ENCODE measurements around the gene CASQ2. TPM values are rescaled to one million over a fixed set of nuclear protein-coding genes. Genes with fewer than 3 reads are reported as not detected.
A peak's percentile ranks its signal among the peaks of the same experiment; 100 is the strongest.

Gene CASQ2
- total RNA-seq, 4 donors from 2014 or later: 5.9 to 11.2 (median 9.4) TPM

DNA sequence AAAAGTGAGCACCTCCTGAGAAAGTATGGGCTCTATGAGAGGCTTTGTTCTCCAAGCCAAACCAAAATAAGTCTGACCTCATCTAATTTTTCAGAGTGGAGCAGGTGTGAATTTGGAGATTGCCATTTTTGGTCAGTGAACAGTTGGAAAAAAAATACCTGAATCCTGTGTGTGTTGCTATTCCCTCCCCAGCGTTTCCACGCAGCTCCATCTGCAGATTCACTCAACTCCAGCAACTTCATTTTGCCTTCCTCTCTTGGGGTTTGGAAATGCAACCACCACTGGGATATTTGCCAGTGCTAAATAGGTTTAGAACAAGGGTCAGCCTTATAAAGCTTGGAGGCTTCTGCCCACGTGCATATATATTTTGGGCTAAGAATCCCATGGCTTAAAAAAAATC is 11.2 kb downstream of the CASQ2 start:
- 65 to 81% methylated on average over 3 of the region's 3 CpGs for WGBS, 2 donors (ENCODE audit: low coverage in 1 of 2)
- no peak overlapping the region for H3K4me3 ChIP-seq
- peak overlapping the region in 1 of 4 donors; percentile 26 for H3K27ac ChIP-seq
- in situ Hi-C loops (cut with MboI; ENCODE audit: low pct_ligation_motif_present in 1 of 4, low pct_unique_long_range_greater_than_20kb in 1 of 4, low sequenced_read_pairs in 3 of 4): loop anchor here in 2 of 4 donors (25.0 kb wide), 1 partner anchor 620 kb away; no protein-coding TSS in a partner anchor
- H3K4me1 ChIP-seq: no peaks in the 10 kb centered on the region
- no peak for DNase-seq
- TF ChIP-seq, protein P1, sequence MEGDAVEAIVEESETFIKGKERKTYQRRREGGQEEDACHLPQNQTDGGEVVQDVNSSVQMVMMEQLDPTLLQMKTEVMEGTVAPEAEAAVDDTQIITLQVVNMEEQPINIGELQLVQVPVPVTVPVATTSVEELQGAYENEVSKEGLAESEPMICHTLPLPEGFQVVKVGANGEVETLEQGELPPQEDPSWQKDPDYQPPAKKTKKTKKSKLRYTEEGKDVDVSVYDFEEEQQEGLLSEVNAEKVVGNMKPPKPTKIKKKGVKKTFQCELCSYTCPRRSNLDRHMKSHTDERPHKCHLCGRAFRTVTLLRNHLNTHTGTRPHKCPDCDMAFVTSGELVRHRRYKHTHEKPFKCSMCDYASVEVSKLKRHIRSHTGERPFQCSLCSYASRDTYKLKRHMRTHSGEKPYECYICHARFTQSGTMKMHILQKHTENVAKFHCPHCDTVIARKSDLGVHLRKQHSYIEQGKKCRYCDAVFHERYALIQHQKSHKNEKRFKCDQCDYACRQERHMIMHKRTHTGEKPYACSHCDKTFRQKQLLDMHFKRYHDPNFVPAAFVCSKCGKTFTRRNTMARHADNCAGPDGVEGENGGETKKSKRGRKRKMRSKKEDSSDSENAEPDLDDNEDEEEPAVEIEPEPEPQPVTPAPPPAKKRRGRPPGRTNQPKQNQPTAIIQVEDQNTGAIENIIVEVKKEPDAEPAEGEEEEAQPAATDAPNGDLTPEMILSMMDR (IDR thresholded peaks at IDR 0.05): no peak
- no peak for TF ChIP-seq POLR2AphosphoS5 (IDR thresholded peaks at IDR 0.05)
- no peak for TF ChIP-seq EP300 (IDR thresholded peaks at IDR 0.05; ENCODE audit: low read depth)
- no peak for TF ChIP-seq POLR2A (IDR thresholded peaks at IDR 0.05)
- H3K36me3 ChIP-seq: no peaks in the 10 kb centered on the region
- H3K9me3 ChIP-seq: no peaks in the 10 kb centered on the region
- H3K27me3 ChIP-seq: no peaks in the 10 kb centered on the region
- intact Hi-C loops (cut with DNase I; ENCODE audit: low total_unique reads): no loop called here

- H3K4me3 ChIP-seq: no peak overlapping the region
- in situ Hi-C loops (cut with MboI; ENCODE audit: low pct_ligation_motif_present in 1 of 4, low pct_unique_long_range_greater_than_20kb in 1 of 4, low sequenced_read_pairs in 3 of 4): loop anchor here in 2 of 4 donors (25.0 kb wide), 1 partner anchor 618 kb away; no protein-coding TSS in a partner anchor
Measured at GRCh38 chr1:115755456-115756370, 12.8 kb downstream of the CASQ2 start.

GRCh38 chr1:115753830-115754229 is 14.7 kb downstream of the CASQ2 start:
- no peaks in the 10 kb centered on the region for H3K9me3 ChIP-seq
- 50 to 54% methylated on average over 2 to 8 of the region's 8 CpGs for WGBS, 2 donors (ENCODE audit: low coverage in 1 of 2)
- TF ChIP-seq POLR2AphosphoS5 (IDR thresholded peaks at IDR 0.05) (no peak), POLR2A (IDR thresholded peaks at IDR 0.05) (no peak), EP300 (IDR thresholded peaks at IDR 0.05; ENCODE audit: low read depth) (no peak)
- TF ChIP-seq, protein P1 (IDR thresholded peaks at IDR 0.05): no peak
- peak overlapping the region in 2 of 4 donors; percentile 4 to 46 for H3K27ac ChIP-seq
- H3K4me1 ChIP-seq: peaks cover 0 to 9% (median 2%) of the 10 kb centered on the region in 4 donors
- no peak for DNase-seq
- intact Hi-C loops (cut with DNase I; ENCODE audit: low total_unique reads) (no loop called here), in situ Hi-C loops (cut with MboI; ENCODE audit: low pct_ligation_motif_present in 1 of 4, low pct_unique_long_range_greater_than_20kb in 1 of 4, low sequenced_read_pairs in 3 of 4) (loop anchor here in 2 of 4 donors (25.0 kb wide), 1 partner anchor 617 kb away; no protein-coding TSS in a partner anchor)
- no peaks in the 10 kb centered on the region for H3K36me3 ChIP-seq
- H3K4me3 ChIP-seq: no peak overlapping the region
- no peaks in the 10 kb centered on the region for H3K27me3 ChIP-seq

More at GRCh38 chr1:115755456-115756370, 12.8 kb downstream of the CASQ2 start:
- no peaks in the 10 kb centered on the region for H3K9me3 ChIP-seq
- no peak for DNase-seq
- H3K36me3 ChIP-seq: no peaks in the 10 kb centered on the region
- no peak for TF ChIP-seq POLR2A (IDR thresholded peaks at IDR 0.05)
- TF ChIP-seq, protein P1 (IDR thresholded peaks at IDR 0.05): no peak
- WGBS, 2 donors (ENCODE audit: low coverage in 1 of 2): 57 to 77% methylated on average over 1 to 8 of the region's 8 CpGs
- H3K27me3 ChIP-seq: no peaks in the 10 kb centered on the region
- intact Hi-C loops (cut with DNase I; ENCODE audit: low total_unique reads): no loop called here
- no peak overlapping the region for H3K27ac ChIP-seq
- H3K4me1 ChIP-seq: no peaks in the 10 kb centered on the region

- in situ Hi-C loops (cut with MboI; ENCODE audit: low pct_ligation_motif_present in 1 of 4, low pct_unique_long_range_greater_than_20kb in 1 of 4, low sequenced_read_pairs in 3 of 4): loop anchor here in 2 of 4 donors (25.0 kb wide), 1 partner anchor 616 kb away; no protein-coding TSS in a partner anchor
- no peak for DNase-seq
- no peaks in the 10 kb centered on the region for H3K9me3 ChIP-seq
- no peak for TF ChIP-seq POLR2AphosphoS5 (IDR thresholded peaks at IDR 0.05)
- TF ChIP-seq, protein P1 (IDR thresholded peaks at IDR 0.05): no peak
- TF ChIP-seq POLR2A (IDR thresholded peaks at IDR 0.05): no peak
- no peak for TF ChIP-seq EP300 (IDR thresholded peaks at IDR 0.05; ENCODE audit: low read depth)
- no peak overlapping the region for H3K4me3 ChIP-seq
- no peaks in the 10 kb centered on the region for H3K27me3 ChIP-seq
- peak overlapping the region in 2 of 4 donors; percentile 4 to 46 for H3K27ac ChIP-seq
- H3K4me1 ChIP-seq: peaks cover 0 to 11% (median 4%) of the 10 kb centered on the region in 4 donors
- no peaks in the 10 kb centered on the region for H3K36me3 ChIP-seq
- 96% methylated on average over 7 of the region's 7 CpGs; no CpG with 5 or more reads in 1 of the 2 donors for WGBS, 2 donors (ENCODE audit: low coverage in 1 of 2)
- intact Hi-C loops (cut with DNase I; ENCODE audit: low total_unique reads): no loop called here
Measured at GRCh38 chr1:115753361-115753760, 15.2 kb downstream of the CASQ2 start.

Measured in transverse colon (tissue), 4 donors.